ENCODE results near the gene SHISA9.
A peak's percentile ranks its signal among the peaks of the same experiment; 100 is the strongest.

Gene SHISA9

GRCh38 chr16:13032911-13033310, 131.5 kb downstream of the SHISA9 start:
- no peak for DNase-seq

- peak; percentile 11 for DNase-seq
These were observed 135.2 kb downstream of the SHISA9 start for GRCh38 chr16:13036600-13036999.

- no peak for DNase-seq
These were observed 137.2 kb downstream of the SHISA9 start for GRCh38 chr16:13038591-13038990.

GRCh38 chr16:13039526-13039925, 138.1 kb downstream of the SHISA9 start:
- no peak for DNase-seq

GRCh38 chr16:13041180-13041579, 139.8 kb downstream of the SHISA9 start:
- DNase-seq, result no peak

GRCh38 chr16:13041646-13042290, 140.4 kb downstream of the SHISA9 start:
- DNase-seq, result no peak

- no peak for DNase-seq
These were observed 140.9 kb downstream of the SHISA9 start for GRCh38 chr16:13042291-13042685.

- DNase-seq, result no peak
These were observed 144.8 kb downstream of the SHISA9 start for GRCh38 chr16:13046061-13046821.

- DNase-seq, result no peak
These were observed 145.9 kb downstream of the SHISA9 start for GRCh38 chr16:13047276-13047675.

GRCh38 chr16:13049688-13050087, 148.3 kb downstream of the SHISA9 start:
- no peak for DNase-seq

- DNase-seq, result no peak
These were observed 151.0 kb downstream of the SHISA9 start for GRCh38 chr16:13052431-13052830.

- no peak for DNase-seq
These were observed 154.1 kb downstream of the SHISA9 start for GRCh38 chr16:13055480-13055879.

- DNase-seq, result no peak
These were observed 155.2 kb downstream of the SHISA9 start for GRCh38 chr16:13056607-13057006.

GRCh38 chr16:13060932-13061331, 159.5 kb downstream of the SHISA9 start:
- no peak for DNase-seq

- no peak for DNase-seq
These were observed 160.3 kb downstream of the SHISA9 start for GRCh38 chr16:13061691-13062090.

GRCh38 chr16:13062219-13062618, 160.8 kb downstream of the SHISA9 start:
- no peak for DNase-seq

GRCh38 chr16:13063457-13063856, 162.1 kb downstream of the SHISA9 start:
- DNase-seq, result no peak

- DNase-seq, result no peak
These were observed 163.4 kb downstream of the SHISA9 start for GRCh38 chr16:13064821-13065220.

GRCh38 chr16:13067648-13068047, 166.2 kb downstream of the SHISA9 start:
- DNase-seq, result no peak

GRCh38 chr16:13068912-13069583, 167.7 kb downstream of the SHISA9 start:
- no peak for DNase-seq

GRCh38 chr16:13070268-13070667, 168.9 kb downstream of the SHISA9 start:
- DNase-seq, result no peak

GRCh38 chr16:13076878-13077277, 175.5 kb downstream of the SHISA9 start:
- no peak for DNase-seq

- DNase-seq, result no peak
These were observed 176.4 kb downstream of the SHISA9 start for GRCh38 chr16:13077816-13078215.

GRCh38 chr16:13080531-13080930, 179.1 kb downstream of the SHISA9 start:
- no peak for DNase-seq
